IPS DF 4.7 (cell line): ENCODE data around the gene ATRNL1.

Source experiments
- DNase-seq: peaks from one replicate; pipeline ENCODE4 v3.0.0-alpha.2; 2013; ENCODE audit warnings: low spot score; ENCODE audit errors: extremely low read depth

Gene ATRNL1

GRCh38 chr10:115606741-115607140 lies 513.6 kb downstream of the ATRNL1 start:
- DNase-seq, result no peak

- DNase-seq, result no peak
Measured at GRCh38 chr10:115624448-115624847, 531.3 kb downstream of the ATRNL1 start.

- no peak for DNase-seq
Measured at GRCh38 chr10:115628616-115629015, 535.5 kb downstream of the ATRNL1 start.

- DNase-seq, result no peak
Measured at GRCh38 chr10:115638246-115638645, 545.1 kb downstream of the ATRNL1 start.

DNA sequence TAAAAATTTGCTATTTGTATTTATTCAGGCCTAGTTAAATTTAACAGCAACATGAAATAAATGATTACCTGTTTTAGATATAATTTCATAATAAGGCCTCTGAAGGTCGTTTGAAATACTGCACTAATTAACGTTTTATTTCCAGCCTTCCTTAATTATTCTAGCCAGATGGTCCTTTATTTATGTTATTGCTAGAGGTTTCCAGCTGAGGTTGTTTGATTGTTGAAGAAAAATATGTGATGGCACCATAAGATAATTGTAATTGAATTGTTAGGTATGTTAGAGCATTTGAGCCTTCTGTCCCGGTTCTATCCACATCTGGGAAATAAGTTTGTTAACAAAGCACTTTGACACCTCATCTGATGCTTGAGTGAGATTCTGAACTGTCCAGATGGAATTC lies 556.1 kb downstream of the ATRNL1 start:
- no peak for DNase-seq

- DNase-seq, result no peak
Measured at GRCh38 chr10:115653473-115653872, 560.3 kb downstream of the ATRNL1 start.

- DNase-seq, result no peak
Measured at GRCh38 chr10:115654961-115655360, 561.8 kb downstream of the ATRNL1 start.

DNA sequence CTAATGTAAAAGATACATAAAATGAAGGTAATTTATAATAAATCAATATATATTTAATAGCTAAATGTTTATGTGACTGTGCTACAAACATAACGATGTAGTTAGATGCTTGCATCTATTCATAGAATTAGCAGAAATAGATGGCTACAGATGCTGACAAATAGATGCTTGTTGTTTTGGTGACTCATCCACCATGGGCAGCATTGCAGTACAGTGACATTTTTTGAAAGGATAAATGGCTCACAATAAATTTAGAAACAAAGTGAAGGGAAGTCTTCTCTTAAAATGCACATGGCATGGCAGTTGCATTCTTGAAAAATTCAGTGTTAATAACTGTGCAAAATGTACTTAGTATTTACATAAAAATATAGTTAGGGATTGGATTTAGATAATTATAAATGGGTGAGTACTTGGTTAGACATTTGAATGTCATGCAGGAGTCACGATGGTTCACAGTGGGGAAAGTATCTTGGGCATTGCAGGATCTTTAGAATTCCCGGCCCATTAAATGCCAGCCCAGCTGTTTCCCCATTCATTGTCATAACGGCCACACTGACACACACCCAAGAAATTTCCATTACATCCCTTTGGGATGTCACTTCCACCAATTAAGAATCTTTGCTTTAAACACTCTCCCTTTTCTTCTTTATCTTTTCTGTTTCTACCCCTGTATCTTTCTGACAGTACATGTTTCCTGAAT lies 564.1 kb downstream of the ATRNL1 start:
- no peak for DNase-seq

DNA sequence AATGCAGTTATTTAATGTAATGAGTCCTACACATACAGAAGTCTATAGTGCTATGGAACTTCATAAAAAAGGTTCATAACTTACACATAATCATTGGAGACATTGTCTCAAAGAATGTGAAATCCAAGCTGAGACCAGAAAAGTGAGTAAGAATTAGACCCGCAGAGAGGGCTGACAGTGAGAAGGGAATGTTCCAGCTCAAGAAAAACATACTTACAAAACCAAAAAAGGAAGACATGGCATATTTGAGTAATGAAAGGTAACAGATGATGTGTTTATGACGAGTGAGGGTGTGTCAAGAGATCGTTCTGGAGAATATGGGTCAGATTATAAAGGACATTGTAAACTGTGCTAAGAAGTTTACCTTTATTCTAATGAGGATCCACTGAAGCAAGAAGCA lies 566.5 kb downstream of the ATRNL1 start:
- DNase-seq, result no peak

GRCh38 chr10:115660391-115660790 lies 567.2 kb downstream of the ATRNL1 start:
- DNase-seq, result no peak

DNA sequence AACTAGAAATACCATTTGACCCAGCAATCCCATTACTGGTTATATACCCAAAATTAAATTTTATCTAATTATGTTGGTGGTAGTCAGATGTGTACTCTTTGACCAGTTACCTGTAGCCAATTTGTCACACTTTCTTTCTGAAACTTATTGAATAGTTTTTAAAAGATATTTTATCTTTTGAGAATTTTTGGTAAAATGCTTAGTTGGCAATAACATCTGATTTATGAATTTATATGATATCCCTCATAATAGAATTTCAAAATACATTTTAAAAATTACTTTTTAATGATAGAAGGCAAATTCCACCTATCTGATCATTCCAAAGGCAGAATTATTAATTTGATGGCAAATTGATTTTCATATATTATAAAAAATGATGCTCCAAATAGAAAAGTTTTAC lies 569.3 kb downstream of the ATRNL1 start:
- DNase-seq, result no peak

DNA sequence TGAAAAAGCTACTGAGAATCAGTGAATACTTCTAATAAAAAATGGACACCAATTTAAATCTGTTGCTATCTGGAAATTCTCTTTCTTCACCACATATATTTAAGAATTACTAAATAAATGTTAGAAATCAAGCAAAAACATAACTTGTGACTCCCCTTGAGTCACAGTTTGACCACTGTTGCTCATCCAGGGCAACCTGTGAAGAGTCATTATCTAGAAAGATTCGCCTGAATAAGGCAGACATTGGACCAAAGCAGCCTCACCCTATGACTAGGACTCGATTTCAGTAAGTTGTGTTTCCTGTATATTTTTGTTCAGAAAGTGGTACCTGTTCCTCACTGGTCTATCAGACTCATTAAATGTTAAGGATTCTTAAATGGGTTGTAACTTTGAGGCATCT lies 572.4 kb downstream of the ATRNL1 start:
- no peak for DNase-seq

GRCh38 chr10:115674496-115674895 lies 581.3 kb downstream of the ATRNL1 start:
- no peak for DNase-seq

- no peak for DNase-seq
Measured at GRCh38 chr10:115696747-115697146, 603.6 kb downstream of the ATRNL1 start.

- no peak for DNase-seq
Measured at GRCh38 chr10:115706026-115706425, 612.9 kb downstream of the ATRNL1 start.

- DNase-seq, result peak; percentile 5
Measured at GRCh38 chr10:115706488-115707076, 613.4 kb downstream of the ATRNL1 start.

DNA sequence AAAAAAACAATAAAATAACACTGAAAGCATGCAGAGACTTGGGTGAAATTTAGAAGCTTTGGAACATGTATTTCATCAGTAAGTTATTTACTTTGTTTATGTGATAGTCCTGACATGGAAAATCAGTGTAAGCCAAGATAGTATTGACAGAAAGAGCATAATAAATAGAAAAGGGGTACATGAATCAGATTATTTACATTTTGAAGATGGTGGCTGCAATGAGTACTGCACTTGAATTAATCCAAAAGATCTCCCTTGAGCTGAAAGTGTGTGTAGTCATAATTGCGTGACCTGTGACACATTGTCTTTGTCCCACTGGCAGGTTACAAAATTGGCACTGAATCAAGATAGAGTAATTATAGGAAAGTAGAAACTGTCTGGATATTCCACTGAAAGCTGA lies 617.0 kb downstream of the ATRNL1 start:
- no peak for DNase-seq

DNA sequence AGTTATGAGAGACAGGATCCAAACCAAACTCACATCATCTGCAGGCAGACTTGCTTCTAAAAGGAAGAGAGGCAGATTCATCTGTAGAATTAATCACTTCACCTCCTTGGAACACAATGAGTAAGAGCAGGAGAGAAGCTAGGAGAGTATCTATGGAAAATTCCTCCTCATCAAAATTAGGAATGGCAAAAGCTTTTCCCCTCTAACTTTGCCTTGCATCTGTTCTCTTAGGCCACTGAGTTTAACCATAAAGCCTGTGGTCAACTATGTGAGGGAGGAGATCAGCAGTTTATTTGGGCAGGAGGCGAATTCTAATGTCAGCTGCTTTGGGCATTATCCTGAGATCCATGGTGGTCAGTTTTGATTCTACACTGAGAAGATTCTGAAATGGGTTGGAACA lies 618.1 kb downstream of the ATRNL1 start:
- DNase-seq, result no peak

DNA sequence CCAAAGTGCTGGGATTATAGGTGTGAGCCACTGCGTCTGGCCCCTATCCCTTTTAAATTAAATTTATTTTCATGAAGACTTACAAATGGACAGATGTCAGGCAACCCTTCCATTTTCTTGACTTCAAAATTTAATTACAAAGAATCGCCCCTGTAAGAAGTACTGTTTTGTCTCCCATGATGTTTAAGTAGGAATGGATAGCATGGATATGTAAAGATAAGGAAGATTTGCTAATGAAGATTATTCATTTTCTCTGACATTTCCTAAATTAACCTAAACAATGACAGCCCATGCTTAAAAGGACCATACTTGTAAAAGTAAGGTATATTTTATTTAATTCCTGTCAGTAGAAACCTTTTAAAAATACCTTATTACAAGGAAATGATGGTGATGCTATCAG lies 627.0 kb downstream of the ATRNL1 start:
- DNase-seq, result no peak

DNA sequence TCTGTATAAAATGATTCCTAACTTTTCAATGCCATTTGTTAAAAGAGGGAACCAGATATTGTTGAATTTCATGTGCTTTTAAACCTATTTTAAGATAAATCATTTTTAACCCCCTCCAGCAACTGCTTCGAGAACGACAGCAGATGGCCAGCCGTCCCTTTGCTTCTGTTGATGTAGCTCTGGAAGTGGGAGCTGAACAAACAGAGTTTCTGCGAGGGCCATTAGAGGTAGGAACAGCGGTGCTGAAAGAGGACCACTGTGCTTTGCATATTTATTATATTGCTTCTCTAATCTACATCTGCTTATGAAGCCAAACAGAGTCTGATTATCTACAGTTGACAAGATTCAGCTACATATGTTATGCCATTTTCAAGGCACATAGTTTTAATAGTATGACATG lies 634.0 kb downstream of the ATRNL1 start:
- no peak for DNase-seq

- DNase-seq, result no peak
Measured at GRCh38 chr10:115744089-115744488, 650.9 kb downstream of the ATRNL1 start.

DNA sequence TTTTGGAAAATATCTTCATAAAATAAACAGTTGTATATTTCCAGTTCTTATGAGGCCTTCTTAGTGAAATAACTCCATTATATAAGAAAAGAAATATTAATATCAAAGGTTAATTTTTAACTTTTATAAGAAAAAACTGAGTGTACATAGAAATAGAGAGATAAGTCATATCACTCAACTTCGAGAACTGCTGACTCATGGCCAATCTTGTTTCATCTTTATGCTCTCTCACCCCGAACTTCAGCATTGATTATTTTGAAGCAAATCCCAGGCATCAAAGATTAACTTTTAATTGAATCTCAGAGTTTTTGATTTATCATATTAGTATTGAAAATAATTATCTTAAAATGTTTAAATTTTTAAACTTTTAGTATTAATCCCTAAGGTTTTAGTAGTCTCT lies 652.8 kb downstream of the ATRNL1 start:
- DNase-seq, result no peak

GRCh38 chr10:115747811-115748210 lies 654.6 kb downstream of the ATRNL1 start:
- DNase-seq, result no peak
